NB4 (cell line): ENCODE measurements around the gene AGO4.

Experiments
- CTCF ChIP-seq: IDR thresholded peaks from one replicate; pipeline ENCODE4 v1.5.1; 2012; ENCODE audit warnings: low read depth, low read length
- POLR2A ChIP-seq: IDR thresholded peaks from 2 replicates; pipeline ENCODE4 v1.6.1; 2011; ENCODE audit warnings: mild to moderate bottlenecking; ENCODE audit not compliant: insufficient read length; ENCODE audit errors: extremely low read depth

GRCh38 chr1:35894656-35895055, 86.8 kb downstream of the AGO4 start:
- no peak for TF ChIP-seq POLR2A
- TF ChIP-seq CTCF = no peak
